ENCODE measurements around the gene BMPR1A. TPM values are rescaled to one million over a fixed set of nuclear protein-coding genes. Genes with fewer than 3 reads are reported as not detected.

BMPR1A gene
- total and polyA plus RNA-seq, 9 of the 15 experiments (the other 6 are each of a cell fraction or from before 2014, with no cell fraction given) = 1.6 to 17.5 (median 9.1) TPM

- no peaks in the 10 kb centered on the region for H3K27me3 ChIP-seq (ENCODE audit: control insufficient read depth in 2 of 2, insufficient read depth in 2 of 2, low read length in 2 of 2)
- no peak overlapping the region for H3K27ac ChIP-seq (ENCODE audit: extremely low read depth, low read depth, low read length)
- H3K4me1 ChIP-seq (replicated peaks in 1 of 2; ENCODE audit: control insufficient read depth in 2 of 2, insufficient read depth in 2 of 2, low read length in 2 of 2) = peaks cover 9 to 27% of the 10 kb centered on the region in 2 experiments; a peak in 4 of 5 replicates
- no peaks in the 10 kb centered on the region for H3K79me2 ChIP-seq (ENCODE audit: control insufficient read depth, insufficient read depth, low read length)
- H3K36me3 ChIP-seq (ENCODE audit: control insufficient read depth, insufficient read depth, low read length) = no peaks in the 10 kb centered on the region
- H3K9me3 ChIP-seq (replicated peaks; ENCODE audit: control insufficient read depth, insufficient read depth, low read depth, low read length) = no peaks in the 10 kb centered on the region
- H3K9me1 ChIP-seq (ENCODE audit: control insufficient read depth, insufficient read depth, low read length) = no peaks in the 10 kb centered on the region
- no peak overlapping the region for H3K4me3 ChIP-seq
- no peaks in the 10 kb centered on the region for H4K20me1 ChIP-seq (replicated peaks; ENCODE audit: control insufficient read depth, insufficient read depth, low read length)
- FAIRE-seq (no peak), DNase-seq (ENCODE audit: extremely low read depth in 1 of 4, low spot score in 3 of 4) (no peak), ATAC-seq (no peak)
- intact Hi-C loops (cut with micrococcal nuclease) = no loop called here
- POLR2A ChIA-PET = interaction anchor here (0.5 to 2.0 kb wide), 3 partner anchors 12 to 105 kb away, joined by 3 to 4 read pairs (median 3); no protein-coding TSS in a partner anchor
- H3K9ac ChIP-seq (ENCODE audit: insufficient read depth in 1 of 2, low read depth in 2 of 2, low read length in 2 of 2) = no peak overlapping the region; a peak in 1 of 4 replicates
- no peak overlapping the region for H3K4me2 ChIP-seq (ENCODE audit: insufficient read depth, low read length)
- no peak for TF ChIP-seq NRF1 (conservative IDR thresholded peaks at IDR 0.05 in 1 of 2, IDR thresholded peaks at IDR 0.05 in 1 of 2)
- no peak for TF ChIP-seq SFPQ (IDR thresholded peaks at IDR 0.05; ENCODE audit: low read depth, low read length)
- TF ChIP-seq E2F5 (CRISPR knock-in tag; IDR thresholded peaks at IDR 0.05) = no peak
- no peak for TF ChIP-seq ZNF589 (CRISPR knock-in tag; IDR thresholded peaks at IDR 0.05; ENCODE audit: low read depth)
- TF ChIP-seq ZNF175 (CRISPR knock-in tag; IDR thresholded peaks at IDR 0.05; ENCODE audit: low read depth) = no peak
- TF ChIP-seq SUPT5H (IDR thresholded peaks at IDR 0.05) = no peak
- TF ChIP-seq XRCC5 (IDR thresholded peaks at IDR 0.05; ENCODE audit: low read depth, low read length) = no peak
- no peak for TF ChIP-seq GABPA (tag; conservative IDR thresholded peaks at IDR 0.05; ENCODE audit: low read depth)
- in situ Hi-C loops (cut with MboI) = no loop called here
- H2AFZ ChIP-seq (ENCODE audit: low read depth, low read length) = no peak overlapping the region
- WGBS (ENCODE audit: insufficient coverage, low coverage, missing lambda C conversion rate) = 52% methylated on average over 6 of the region's 9 CpGs
- CTCF ChIA-PET (ENCODE audit: low intra/inter-chr PET ratio) = no interaction called here
- no TSS peak for BruUV-seq (replicated peaks)
Measured at GRCh38 chr10:86968994-86969355, 212.6 kb downstream of the BMPR1A start.

Measured in K562 (cell line).